HG03442 (cell line): ENCODE results near the gene TAGLN2.
A peak's percentile ranks its signal among the peaks of the same experiment; 100 is the strongest.

Source experiments
- ATAC-seq: cut with Tn5 transposase; IDR thresholded peaks from one replicate; pipeline ENCODE4 v1.9.1; 2021; ENCODE audit warnings: mild to moderate bottlenecking, moderate library complexity; ENCODE audit not compliant: unreplicated experiment

Gene TAGLN2

GRCh38 chr1:159936273-159936904 lies 11.1 kb upstream of the TAGLN2 start:
- ATAC-seq: no peak

- ATAC-seq: no peak
Measured at GRCh38 chr1:159935719-159936272, 10.5 kb upstream of the TAGLN2 start.

DNA sequence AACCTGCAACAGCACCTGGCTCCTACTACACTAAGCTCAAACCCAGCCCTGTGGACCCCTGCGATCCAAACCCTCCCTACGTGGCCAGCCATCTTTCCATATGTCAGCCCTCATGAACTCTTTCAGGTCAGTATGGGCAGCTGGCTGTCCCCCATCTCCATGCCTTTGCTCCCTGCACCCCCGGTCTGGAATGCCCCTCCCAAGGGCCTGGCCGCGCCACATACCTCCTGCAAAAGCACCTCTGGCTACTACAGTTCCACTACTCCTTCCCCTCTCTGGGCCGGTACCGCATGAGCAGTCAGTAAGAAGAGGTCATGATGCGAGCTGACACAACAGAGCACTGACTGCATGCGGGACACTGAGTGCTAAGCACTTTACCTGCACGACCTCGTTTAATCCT lies 10.0 kb upstream of the TAGLN2 start:
- no peak for ATAC-seq

DNA sequence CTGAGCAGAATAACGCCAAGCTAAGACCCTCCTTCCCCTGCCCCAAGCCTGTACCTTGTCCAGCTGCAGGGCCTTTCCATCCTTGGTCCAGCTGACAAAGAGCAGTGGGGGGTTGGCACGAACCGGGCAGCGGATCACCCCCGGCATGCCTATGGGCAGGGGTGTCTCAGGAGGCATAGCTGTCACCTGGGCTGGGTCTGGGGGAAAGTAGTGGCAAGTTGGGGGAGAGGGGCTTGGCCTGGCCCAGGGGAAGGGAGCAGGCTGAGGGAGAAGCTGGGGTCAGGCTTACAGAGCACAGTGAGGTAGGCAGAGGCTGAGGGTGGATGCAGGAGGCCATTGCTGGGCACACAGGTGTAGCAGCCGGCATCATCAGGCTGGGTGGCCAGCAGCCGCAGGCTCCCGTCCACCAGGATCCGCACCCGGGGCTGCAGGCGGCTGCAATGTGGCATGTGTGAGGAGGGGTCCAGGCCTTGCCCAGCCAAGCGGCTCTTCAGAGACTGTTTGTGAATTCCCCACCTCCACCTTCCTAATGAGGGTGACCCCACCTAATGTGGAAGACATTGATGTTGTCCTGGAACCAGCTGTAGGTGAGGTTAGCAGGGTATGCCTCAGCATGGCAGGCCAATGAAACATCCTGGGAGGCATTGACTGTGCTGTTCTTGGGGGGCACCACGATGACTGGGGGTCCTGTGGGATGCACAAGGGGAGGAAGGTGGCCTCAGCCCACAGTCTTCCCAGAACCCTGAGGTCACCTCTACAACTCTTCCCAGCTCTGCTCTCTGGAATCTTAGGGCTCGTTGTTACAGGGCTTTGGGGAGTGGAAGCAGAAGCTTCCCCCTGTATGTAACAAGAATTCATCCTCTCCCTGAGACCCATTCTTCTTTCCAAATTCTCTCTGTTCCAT lies 9.1 kb upstream of the TAGLN2 start:
- no peak for ATAC-seq

GRCh38 chr1:159933347-159933746 lies 8.0 kb upstream of the TAGLN2 start:
- no peak for ATAC-seq

DNA sequence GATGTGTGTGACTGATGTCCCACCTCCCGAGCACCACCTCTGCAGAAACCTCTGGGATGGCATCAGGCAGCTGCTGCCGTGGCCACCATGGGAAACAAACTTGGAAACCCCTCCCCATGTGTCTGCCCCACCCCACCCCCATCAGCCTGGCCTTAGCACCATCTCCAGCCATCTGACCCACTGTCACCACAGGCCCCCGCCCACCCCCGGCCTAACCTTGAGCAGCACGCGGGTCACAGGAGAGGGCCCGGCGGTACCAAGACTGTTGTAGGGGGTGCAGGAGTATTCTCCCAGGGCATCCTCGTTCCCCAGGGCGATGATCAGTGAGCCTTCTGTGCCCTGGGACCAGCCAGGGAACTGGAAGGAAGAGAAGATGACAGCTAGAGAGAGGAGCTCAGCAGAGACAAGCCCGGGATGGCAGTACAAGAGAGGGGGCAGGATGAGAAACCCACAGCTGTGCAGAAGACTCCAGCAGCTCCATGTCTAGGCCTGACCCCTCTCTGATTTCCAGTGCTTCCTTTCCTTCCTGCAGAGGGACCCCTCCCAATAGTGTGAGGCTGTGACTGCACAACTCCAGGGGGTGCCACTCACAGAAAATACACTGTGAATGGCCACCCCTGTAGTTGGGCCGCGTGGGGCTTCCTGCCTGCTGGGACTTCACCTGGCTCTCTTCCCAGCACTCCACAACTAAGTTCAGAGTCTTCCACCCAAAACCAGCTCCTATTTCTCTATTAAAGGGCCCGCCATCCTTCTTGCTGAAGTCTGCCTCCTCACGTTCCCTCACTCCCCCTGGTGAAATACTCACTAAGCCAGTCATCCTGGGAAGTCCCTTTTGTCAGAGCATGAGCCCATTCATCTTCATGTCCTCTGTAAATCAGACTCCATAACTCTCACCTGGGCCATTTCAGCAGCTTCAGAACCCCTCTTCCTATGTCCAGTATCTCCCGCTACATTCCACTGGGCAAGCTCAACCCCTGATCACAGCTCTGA lies 7.3 kb upstream of the TAGLN2 start:
- ATAC-seq: no peak

GRCh38 chr1:159931795-159932173 lies 6.5 kb upstream of the TAGLN2 start:
- ATAC-seq: no peak

- ATAC-seq: no peak
Measured at GRCh38 chr1:159931101-159931794, 5.9 kb upstream of the TAGLN2 start.

DNA sequence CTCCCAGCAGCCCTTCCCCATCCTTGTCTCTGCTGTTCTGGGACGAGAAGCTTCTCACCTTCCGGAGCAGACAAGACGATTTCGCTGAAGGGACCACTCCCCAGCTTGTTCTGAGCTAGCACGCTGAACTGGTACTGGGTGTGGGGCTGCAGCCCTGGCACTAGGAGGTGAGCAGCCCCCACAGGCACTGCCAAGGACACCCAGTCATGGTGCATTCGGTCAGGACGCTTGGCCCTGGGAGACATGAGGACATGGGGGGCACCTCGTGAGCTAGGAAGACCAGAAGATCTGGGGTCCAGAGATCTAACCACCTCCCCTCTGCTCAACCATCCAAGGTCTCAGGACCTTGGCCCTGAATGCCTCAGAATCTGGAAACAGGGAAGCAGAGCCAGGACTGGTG lies 5.3 kb upstream of the TAGLN2 start:
- ATAC-seq: no peak

DNA sequence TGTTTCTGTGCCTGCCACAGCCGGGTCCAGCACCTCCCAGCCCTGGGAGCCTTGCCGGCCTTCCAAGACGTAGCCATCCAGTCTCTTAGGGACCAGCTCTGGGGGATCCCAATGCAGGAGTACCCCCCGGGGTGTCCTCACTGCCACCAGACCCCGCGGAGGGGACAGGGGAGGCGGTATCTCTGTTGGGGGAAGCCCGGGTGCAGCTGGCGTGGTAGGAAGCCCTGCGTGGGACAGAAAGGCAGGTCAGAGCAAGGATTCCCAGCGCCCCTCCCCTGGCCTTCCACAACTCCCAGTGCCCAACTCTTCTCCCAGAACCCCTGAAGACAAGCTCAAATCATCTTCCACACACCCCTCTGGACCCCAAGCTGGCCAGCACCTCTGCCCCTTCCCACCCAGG lies 4.9 kb upstream of the TAGLN2 start:
- no peak for ATAC-seq

GRCh38 chr1:159929155-159930051 lies 4.1 kb upstream of the TAGLN2 start:
- no peak for ATAC-seq

GRCh38 chr1:159928491-159929050 lies 3.3 kb upstream of the TAGLN2 start:
- no peak for ATAC-seq

DNA sequence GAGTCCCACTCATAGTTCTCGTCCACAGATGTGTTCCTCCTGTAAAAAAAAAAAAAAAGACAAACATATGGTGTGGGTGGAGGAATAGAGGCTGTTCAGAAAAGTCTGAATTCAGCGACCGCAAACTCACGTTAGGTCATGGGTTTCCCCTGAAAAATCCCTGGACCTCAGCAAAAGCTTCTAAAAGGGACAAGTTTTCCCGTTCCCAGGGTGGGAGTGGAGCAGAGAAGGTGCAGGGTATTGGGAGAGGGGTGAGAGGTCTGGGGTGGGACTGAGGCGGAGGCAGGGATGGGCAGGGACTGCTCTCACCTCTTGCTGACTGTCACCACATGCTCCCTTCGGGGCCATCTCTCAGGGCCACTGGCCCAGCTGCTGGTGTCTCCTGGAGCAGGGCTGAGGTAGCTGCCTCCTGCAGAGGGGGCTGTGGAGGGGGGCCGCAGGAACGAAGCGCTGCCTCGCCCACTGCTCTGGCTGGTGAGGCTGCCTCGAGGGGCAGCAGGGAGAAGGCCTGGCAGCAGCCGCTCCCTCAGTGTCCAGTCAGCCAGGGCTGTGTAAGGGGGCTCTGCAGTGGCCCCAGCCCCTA lies 2.6 kb upstream of the TAGLN2 start:
- ATAC-seq: no peak

- no peak for ATAC-seq
Measured at GRCh38 chr1:159927211-159927848, 2.0 kb upstream of the TAGLN2 start.

- peak; percentile 6 for ATAC-seq
Measured at GRCh38 chr1:159925719-159926078, 392 bp upstream of the TAGLN2 start.

- peak; percentile 7 for ATAC-seq
Measured at GRCh38 chr1:159924025-159924790, 1.1 kb downstream of the TAGLN2 start.

- peak; percentile 27 for ATAC-seq
Measured at GRCh38 chr1:159923203-159924024, 1.9 kb downstream of the TAGLN2 start.
